WTC11 (cell line): ENCODE results near the gene CZIB.

Experiments used
- IRF2 ChIP-seq: sonication (generic); formaldehyde crosslinking; IDR thresholded peaks from 2 replicates; pipeline ENCODE4 v1.8.0; 2022; ENCODE audit warnings: low read depth, missing genetic modification reagents, borderline replicate concordance
- JUN ChIP-seq: sonication (generic); formaldehyde crosslinking; IDR thresholded peaks from 2 replicates; pipeline ENCODE4 v1.8.0; 2023; ENCODE audit warnings: mild to moderate bottlenecking, missing genetic modification reagents
- NR3C1 ChIP-seq: sonication (generic); formaldehyde crosslinking; conservative IDR thresholded peaks from 2 replicates; pipeline ENCODE4 v1.8.1; 2023; ENCODE audit warnings: low read depth, mild to moderate bottlenecking, missing genetic modification reagents
- SP1 ChIP-seq: sonication (generic); formaldehyde crosslinking; conservative IDR thresholded peaks from 2 replicates; pipeline ENCODE4 v1.8.1; 2022; ENCODE audit warnings: missing genetic modification reagents
- TEAD4 ChIP-seq: sonication (generic); formaldehyde crosslinking; IDR thresholded peaks from 2 replicates; pipeline ENCODE4 v1.8.0; 2022; ENCODE audit warnings: mild to moderate bottlenecking, missing genetic modification reagents
- TP53 ChIP-seq: sonication (generic); formaldehyde crosslinking; IDR thresholded peaks from 2 replicates; pipeline ENCODE4 v1.8.1; 2023; ENCODE audit warnings: mild to moderate bottlenecking, missing genetic modification reagents
- ZBTB43 ChIP-seq: sonication (generic); formaldehyde crosslinking; IDR thresholded peaks from 2 replicates; pipeline ENCODE4 v1.8.1; 2023; ENCODE audit warnings: mild to moderate bottlenecking, missing genetic modification reagents
- TF ChIP-seq, protein P1 (sequence below): fragments of 200-600 bp; IDR thresholded peaks from 2 replicates; pipeline ENCODE4 v1.8.0; 2022; ENCODE audit warnings: antibody characterized with exemption
- TF ChIP-seq, protein P2 (sequence below): sonication (generic); formaldehyde crosslinking; IDR thresholded peaks from 2 replicates; pipeline ENCODE4 v1.8.0; 2022; ENCODE audit warnings: mild to moderate bottlenecking, missing genetic modification reagents
- TF ChIP-seq, protein P3 (sequence below): fragments of 250-450 bp; sonication (Bioruptor Pico); IDR thresholded peaks from 2 replicates; pipeline ENCODE4 v2.1.2; 2022; ENCODE audit warnings: mild to moderate bottlenecking, moderate library complexity
- TF ChIP-seq, protein P4 (sequence below): fragments of 250-450 bp; sonication (Bioruptor Pico); IDR thresholded peaks from 2 replicates; pipeline ENCODE4 v1.9.0; 2021; ENCODE audit warnings: mild to moderate bottlenecking, borderline replicate concordance

GRCh38 chr1:53172426-53173128 lies 47.9 kb downstream of the CZIB start:
- TF ChIP-seq, protein P1, sequence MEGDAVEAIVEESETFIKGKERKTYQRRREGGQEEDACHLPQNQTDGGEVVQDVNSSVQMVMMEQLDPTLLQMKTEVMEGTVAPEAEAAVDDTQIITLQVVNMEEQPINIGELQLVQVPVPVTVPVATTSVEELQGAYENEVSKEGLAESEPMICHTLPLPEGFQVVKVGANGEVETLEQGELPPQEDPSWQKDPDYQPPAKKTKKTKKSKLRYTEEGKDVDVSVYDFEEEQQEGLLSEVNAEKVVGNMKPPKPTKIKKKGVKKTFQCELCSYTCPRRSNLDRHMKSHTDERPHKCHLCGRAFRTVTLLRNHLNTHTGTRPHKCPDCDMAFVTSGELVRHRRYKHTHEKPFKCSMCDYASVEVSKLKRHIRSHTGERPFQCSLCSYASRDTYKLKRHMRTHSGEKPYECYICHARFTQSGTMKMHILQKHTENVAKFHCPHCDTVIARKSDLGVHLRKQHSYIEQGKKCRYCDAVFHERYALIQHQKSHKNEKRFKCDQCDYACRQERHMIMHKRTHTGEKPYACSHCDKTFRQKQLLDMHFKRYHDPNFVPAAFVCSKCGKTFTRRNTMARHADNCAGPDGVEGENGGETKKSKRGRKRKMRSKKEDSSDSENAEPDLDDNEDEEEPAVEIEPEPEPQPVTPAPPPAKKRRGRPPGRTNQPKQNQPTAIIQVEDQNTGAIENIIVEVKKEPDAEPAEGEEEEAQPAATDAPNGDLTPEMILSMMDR, result no peak
- TF ChIP-seq JUN (CRISPR knock-in tag), result no peak
- TF ChIP-seq SP1 (CRISPR knock-in tag), result no peak
- TF ChIP-seq, protein P2, sequence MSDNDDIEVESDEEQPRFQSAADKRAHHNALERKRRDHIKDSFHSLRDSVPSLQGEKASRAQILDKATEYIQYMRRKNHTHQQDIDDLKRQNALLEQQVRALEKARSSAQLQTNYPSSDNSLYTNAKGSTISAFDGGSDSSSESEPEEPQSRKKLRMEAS, result no peak
- TF ChIP-seq NR3C1 (CRISPR knock-in tag), result no peak
- TF ChIP-seq, protein P3, sequence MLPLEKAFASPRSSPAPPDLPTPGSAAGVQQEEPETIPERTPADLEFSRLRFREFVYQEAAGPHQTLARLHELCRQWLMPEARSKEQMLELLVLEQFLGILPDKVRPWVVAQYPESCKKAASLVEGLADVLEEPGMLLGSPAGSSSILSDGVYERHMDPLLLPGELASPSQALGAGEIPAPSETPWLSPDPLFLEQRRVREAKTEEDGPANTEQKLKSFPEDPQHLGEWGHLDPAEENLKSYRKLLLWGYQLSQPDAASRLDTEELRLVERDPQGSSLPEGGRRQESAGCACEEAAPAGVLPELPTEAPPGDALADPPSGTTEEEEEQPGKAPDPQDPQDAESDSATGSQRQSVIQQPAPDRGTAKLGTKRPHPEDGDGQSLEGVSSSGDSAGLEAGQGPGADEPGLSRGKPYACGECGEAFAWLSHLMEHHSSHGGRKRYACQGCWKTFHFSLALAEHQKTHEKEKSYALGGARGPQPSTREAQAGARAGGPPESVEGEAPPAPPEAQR (CRISPR knock-in tag), result no peak
- TF ChIP-seq ZBTB43 (CRISPR knock-in tag), result no peak
- TF ChIP-seq IRF2 (CRISPR knock-in tag), result no peak
- TF ChIP-seq TP53, result no peak
- no peak for TF ChIP-seq TEAD4 (CRISPR knock-in tag)
- TF ChIP-seq, protein P4, sequence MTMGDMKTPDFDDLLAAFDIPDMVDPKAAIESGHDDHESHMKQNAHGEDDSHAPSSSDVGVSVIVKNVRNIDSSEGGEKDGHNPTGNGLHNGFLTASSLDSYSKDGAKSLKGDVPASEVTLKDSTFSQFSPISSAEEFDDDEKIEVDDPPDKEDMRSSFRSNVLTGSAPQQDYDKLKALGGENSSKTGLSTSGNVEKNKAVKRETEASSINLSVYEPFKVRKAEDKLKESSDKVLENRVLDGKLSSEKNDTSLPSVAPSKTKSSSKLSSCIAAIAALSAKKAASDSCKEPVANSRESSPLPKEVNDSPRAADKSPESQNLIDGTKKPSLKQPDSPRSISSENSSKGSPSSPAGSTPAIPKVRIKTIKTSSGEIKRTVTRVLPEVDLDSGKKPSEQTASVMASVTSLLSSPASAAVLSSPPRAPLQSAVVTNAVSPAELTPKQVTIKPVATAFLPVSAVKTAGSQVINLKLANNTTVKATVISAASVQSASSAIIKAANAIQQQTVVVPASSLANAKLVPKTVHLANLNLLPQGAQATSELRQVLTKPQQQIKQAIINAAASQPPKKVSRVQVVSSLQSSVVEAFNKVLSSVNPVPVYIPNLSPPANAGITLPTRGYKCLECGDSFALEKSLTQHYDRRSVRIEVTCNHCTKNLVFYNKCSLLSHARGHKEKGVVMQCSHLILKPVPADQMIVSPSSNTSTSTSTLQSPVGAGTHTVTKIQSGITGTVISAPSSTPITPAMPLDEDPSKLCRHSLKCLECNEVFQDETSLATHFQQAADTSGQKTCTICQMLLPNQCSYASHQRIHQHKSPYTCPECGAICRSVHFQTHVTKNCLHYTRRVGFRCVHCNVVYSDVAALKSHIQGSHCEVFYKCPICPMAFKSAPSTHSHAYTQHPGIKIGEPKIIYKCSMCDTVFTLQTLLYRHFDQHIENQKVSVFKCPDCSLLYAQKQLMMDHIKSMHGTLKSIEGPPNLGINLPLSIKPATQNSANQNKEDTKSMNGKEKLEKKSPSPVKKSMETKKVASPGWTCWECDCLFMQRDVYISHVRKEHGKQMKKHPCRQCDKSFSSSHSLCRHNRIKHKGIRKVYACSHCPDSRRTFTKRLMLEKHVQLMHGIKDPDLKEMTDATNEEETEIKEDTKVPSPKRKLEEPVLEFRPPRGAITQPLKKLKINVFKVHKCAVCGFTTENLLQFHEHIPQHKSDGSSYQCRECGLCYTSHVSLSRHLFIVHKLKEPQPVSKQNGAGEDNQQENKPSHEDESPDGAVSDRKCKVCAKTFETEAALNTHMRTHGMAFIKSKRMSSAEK, result no peak
